Progenitor cell of endocrine pancreas (in vitro differentiated cells): ENCODE measurements around the gene SLC10A2. TPM values are rescaled to one million over a fixed set of nuclear protein-coding genes. Genes with fewer than 3 reads are reported as not detected.
"Not testable (repeated sequence)": the region's sequence is repeated elsewhere in the genome, so short reads cannot be mapped to it uniquely, and the experiment has no call there.

Source experiments
- DNase-seq: peaks from one replicate; pipeline ENCODE4 v3.0.0; 2021; ENCODE audit warnings: low spot score; ENCODE audit not compliant: unreplicated experiment
- H3K27ac Mint-ChIP-seq: 2 replicates; pipeline ENCODE4 v1.8.0; 2021; ENCODE audit warnings: mild to moderate bottlenecking, moderate library complexity, mixed read lengths
- H3K27me3 Mint-ChIP-seq: 2 replicates; pipeline ENCODE4 v1.8.0; 2021; ENCODE audit warnings: mixed read lengths
- H3K36me3 Mint-ChIP-seq: 2 replicates; pipeline ENCODE4 v1.8.0; 2022; ENCODE audit warnings: mixed read lengths; ENCODE audit not compliant: insufficient read depth
- H3K4me1 Mint-ChIP-seq: 2 replicates; pipeline ENCODE4 v1.8.0; 2021; ENCODE audit warnings: low read depth, mixed read lengths
- H3K4me3 Mint-ChIP-seq: 2 replicates; pipeline ENCODE4 v1.8.0; 2021; ENCODE audit warnings: low read depth, mild to moderate bottlenecking, moderate library complexity, mixed read lengths
- H3K9me3 Mint-ChIP-seq: 2 replicates; pipeline ENCODE4 v1.8.0; 2021; ENCODE audit warnings: low read depth, mixed read lengths
- CTCF ChIP-seq: fragments of 200-600 bp; sonication (generic); IDR thresholded peaks from one replicate; pipeline ENCODE4 v1.5.0; 2021; ENCODE audit warnings: antibody characterized with exemption, mild to moderate bottlenecking; ENCODE audit not compliant: unreplicated experiment
- total RNA-seq: library from RNA; stranded (reverse); gene quantifications from 2 replicates; pipeline ENCODE4 v1.2.1, GENCODE V29; 2021

SLC10A2 gene
- total RNA-seq, 1 donor from 2014 or later, result not detected

DNA sequence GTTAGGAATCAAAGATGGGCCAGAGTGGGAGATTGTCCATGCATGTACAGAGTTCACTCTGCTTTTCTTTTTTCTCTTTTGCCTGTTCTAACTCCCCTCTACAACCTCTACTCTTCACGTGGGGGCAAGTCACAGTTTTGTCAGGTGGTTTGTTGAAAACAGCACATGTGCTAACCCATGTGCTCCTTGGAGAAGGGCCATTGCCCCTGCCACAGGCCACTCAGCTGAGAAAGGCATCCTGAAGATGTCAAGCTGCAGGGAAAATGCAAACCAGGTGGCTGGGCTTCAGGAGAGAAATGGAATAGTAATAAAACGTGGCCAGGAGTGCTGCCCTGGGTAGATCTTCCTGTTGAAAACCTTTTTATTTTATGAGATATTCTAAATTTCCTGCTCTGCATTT lies 35.3 kb upstream of the SLC10A2 start:
- DNase-seq, result no peak
- peaks cover 3% of the 10 kb centered on the region for H3K9me3 Mint-ChIP-seq
- H3K36me3 Mint-ChIP-seq, result no peaks in the 10 kb centered on the region
- no peak for TF ChIP-seq CTCF
- H3K27me3 Mint-ChIP-seq, result no peaks in the 10 kb centered on the region
- no peak overlapping the region for H3K27ac Mint-ChIP-seq
- no peaks in the 10 kb centered on the region for H3K4me1 Mint-ChIP-seq
- no peak overlapping the region for H3K4me3 Mint-ChIP-seq

DNA sequence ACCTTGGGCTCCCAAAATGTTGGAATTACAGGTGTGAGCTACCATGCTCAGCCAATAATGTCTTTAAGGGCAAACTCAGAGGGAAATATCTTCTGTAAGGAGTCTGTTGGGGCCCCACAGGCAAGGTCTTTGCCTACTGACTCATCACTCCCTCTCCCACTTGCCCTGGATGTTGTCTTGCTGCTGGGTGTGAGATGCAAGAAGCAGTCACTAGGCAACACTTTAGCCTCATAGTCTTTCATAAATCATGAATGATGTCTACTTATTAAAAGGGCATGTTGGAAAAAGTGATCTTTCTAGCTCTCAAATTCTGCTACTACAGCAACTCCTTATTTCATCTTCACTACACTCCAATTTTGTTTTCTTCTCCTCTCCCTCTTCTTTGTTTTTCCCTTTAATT lies 34.6 kb upstream of the SLC10A2 start:
- H3K27me3 Mint-ChIP-seq, result no peaks in the 10 kb centered on the region
- H3K27ac Mint-ChIP-seq, result no peak overlapping the region
- no peaks in the 10 kb centered on the region for H3K36me3 Mint-ChIP-seq
- no peak for TF ChIP-seq CTCF
- no peaks in the 10 kb centered on the region for H3K4me1 Mint-ChIP-seq
- no peak overlapping the region for H3K4me3 Mint-ChIP-seq
- H3K9me3 Mint-ChIP-seq, result peaks cover 3% of the 10 kb centered on the region
- no peak for DNase-seq

DNA sequence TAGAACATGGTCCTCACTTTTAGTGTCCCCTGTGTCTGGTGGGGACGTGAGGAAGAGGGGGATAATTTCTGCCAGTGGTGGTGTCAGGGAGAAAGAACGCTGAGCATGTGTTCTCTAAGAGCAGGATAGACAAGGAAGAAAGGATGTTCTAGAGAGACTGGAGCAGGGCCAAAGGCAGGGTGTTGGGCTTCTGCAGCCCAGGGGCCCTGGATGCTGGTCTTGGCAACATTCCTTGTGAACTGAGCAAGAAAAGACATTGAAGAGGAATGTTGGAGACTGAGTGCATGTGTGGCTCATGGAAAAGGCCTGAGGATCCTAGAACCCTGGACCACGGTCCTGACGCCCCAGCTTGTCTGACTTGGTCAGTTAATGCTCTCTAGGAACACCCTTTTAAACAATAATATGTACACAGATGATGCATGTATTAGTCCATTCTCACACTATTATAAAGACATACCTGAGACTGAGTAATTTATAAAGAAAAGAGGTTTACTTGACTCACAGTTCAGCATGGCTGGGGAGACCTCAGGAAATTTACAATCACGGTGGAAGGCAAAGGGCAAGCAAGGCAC lies 33.6 kb upstream of the SLC10A2 start:
- H3K4me1 Mint-ChIP-seq, result no peaks in the 10 kb centered on the region
- no peak for DNase-seq
- H3K36me3 Mint-ChIP-seq, result no peaks in the 10 kb centered on the region
- no peak for TF ChIP-seq CTCF
- H3K9me3 Mint-ChIP-seq, result peaks cover 3% of the 10 kb centered on the region
- H3K4me3 Mint-ChIP-seq, result no peak overlapping the region
- H3K27me3 Mint-ChIP-seq, result no peaks in the 10 kb centered on the region
- no peak overlapping the region for H3K27ac Mint-ChIP-seq

DNA sequence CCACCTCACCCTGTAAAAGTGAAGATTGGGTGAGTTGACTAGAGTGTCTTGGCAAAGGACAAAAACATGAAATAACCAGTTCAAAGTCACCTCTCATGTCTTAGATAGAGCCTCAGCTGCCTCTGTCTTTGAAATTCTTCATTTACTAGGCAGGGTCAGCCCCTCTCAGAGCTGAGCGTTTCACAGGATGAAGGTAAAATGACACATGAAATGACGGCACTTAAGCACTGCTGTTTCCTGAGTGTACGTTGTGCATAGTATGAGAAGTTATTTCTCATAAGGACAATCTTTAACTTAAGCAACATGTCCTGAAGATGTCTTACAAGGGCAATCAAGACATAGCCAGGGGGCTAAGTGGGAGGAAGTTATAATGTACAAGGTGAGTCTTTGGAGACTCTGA lies 32.3 kb upstream of the SLC10A2 start:
- Mint-ChIP-seq H3K36me3 (no peaks in the 10 kb centered on the region), H3K4me3 (no peak overlapping the region), H3K9me3 (peaks cover 6% of the 10 kb centered on the region), H3K27me3 (no peaks in the 10 kb centered on the region), H3K4me1 (no peaks in the 10 kb centered on the region), H3K27ac (no peak overlapping the region)
- no peak for DNase-seq
- TF ChIP-seq CTCF, result no peak

- no peak for TF ChIP-seq CTCF
- DNase-seq, result no peak
- H3K27me3 Mint-ChIP-seq, result no peaks in the 10 kb centered on the region
- no peaks in the 10 kb centered on the region for H3K36me3 Mint-ChIP-seq
- H3K4me3 Mint-ChIP-seq, result no peak overlapping the region
- no peaks in the 10 kb centered on the region for H3K4me1 Mint-ChIP-seq
- no peak overlapping the region for H3K27ac Mint-ChIP-seq
- H3K9me3 Mint-ChIP-seq, result peaks cover 11% of the 10 kb centered on the region
These were observed 31.2 kb upstream of the SLC10A2 start for GRCh38 chr13:103097366-103097928.

DNA sequence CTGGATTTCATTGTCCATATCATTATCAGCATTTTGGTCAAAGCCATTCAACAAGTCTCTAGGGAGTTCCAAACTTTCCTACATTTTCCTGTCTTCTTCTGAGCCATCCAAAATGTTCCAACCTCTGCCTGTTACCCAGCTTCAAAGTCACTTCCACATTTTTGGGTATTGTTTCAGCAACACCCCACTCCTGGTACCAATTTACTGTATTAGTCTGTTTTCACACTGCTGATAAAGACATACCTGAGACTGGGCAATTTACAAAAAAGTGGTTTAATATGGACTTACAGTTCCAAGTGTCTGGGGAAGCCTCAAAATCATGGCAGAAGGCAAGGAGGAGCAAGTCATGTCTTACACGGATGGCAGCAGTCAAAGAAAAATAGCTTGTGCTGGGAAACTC lies 27.4 kb upstream of the SLC10A2 start:
- H3K9me3 Mint-ChIP-seq, result peaks cover 16% of the 10 kb centered on the region
- H3K27me3 Mint-ChIP-seq, H3K36me3 Mint-ChIP-seq, H3K27ac Mint-ChIP-seq, DNase-seq, H3K4me3 Mint-ChIP-seq, H3K4me1 Mint-ChIP-seq: not testable (repeated sequence)
